ENCODE measurements around the gene SYNGR3.

DNA sequence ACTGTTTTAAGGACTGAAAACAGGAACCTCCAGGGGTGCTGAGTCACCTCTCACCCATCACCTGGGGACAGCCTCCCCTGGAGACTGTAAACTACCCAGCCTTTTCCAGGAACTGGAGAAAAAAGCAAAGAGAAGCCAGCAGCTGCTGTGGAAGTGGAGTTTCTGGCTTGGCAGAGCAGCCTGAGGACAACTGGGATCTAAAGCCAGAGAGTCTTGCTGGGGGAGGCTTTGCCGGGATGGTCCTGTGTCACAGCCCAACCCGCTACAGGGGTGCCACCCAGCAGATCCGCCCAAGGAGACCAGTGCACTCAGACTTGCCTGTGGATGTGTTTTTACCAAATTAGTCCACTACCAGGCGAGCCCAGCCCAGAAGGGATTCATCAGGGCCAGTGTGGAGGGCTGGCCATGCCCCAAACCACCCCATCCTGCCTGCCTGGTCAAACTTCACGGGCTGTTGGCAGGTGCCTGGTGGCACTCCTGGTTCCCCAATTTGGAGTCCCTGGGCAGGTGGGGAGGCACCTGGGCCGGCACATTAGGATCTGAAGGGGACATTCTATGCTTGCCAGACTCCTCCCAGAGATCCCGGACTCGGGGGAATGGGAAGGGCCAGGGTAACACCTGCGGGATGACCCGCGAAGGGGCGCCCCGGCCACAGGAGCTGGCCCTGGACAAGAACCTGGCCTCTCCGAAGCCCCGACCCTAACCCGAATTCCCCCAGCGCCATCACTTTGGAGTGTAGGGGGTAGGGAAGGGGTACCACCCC is 47.5 kb upstream of the SYNGR3 start:
- TF ChIP-seq POLR2A (IDR thresholded peaks at IDR 0.05; ENCODE audit: low read depth, low read length) (no peak), SPI1 (IDR thresholded peaks at IDR 0.05; ENCODE audit: low read depth, low read length) (0 out of 2 replicates have a peak, but pooled peaks have one; percentile 23)

Data from GM12891 (cell line).